Stimulated activated CD4-positive, alpha-beta T cell treated with anti-CD3 and anti-CD28 coated beads, Interleukin-2, amount 100 ng/mL, for 24 hours (primary cell): ENCODE results near the gene PRR12.

Experiments
- DNase-seq, 2 donors: peaks; one replicate each; pipeline ENCODE4 v3.0.0-alpha.2; 2020

The PRR12 gene, protein sequence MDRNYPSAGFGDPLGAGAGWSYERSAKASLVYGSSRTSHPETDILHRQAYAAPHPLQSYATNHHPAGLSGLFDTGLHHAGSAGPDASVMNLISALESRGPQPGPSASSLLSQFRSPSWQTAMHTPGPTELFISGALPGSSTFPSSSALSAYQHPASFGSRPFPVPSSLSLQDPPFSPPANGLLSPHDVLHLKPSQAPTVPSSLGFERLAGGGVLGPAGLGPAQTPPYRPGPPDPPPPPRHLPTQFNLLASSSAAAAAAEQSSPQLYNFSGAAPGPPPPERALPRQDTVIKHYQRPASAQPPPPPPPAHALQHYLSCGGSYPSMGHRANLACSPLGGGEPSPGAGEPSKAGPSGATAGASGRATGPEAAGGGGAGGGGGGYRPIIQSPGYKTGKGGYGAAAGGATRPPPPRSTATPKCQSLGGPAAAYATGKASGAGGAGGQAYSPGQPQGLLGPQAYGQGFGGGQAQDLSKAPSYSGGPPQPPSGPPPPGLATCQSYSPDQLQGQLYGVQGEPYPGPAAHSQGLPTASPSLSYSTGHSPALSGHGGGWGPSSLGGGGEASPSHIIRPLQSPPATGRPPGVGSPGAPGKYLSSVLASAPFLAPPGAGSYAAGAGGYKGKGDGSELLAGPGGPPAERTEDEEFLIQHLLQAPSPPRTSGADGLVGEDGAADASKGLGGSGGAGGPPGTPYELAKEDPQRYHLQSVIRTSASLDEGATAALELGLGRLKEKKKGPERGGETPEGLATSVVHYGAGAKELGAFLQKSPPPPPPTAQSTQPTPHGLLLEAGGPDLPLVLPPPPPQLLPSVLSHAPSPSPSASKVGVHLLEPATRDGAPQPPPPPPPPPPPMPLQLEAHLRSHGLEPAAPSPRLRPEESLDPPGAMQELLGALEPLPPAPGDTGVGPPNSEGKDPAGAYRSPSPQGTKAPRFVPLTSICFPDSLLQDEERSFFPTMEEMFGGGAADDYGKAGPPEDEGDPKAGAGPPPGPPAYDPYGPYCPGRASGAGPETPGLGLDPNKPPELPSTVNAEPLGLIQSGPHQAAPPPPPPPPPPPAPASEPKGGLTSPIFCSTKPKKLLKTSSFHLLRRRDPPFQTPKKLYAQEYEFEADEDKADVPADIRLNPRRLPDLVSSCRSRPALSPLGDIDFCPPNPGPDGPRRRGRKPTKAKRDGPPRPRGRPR (N-terminal part only)

GRCh38 chr19:49590971-49591730 is at the start of gene PRR12:
Gene PRR12, plus strand, starts transcription at chr19:49591182. Its CDS starts 473 bp downstream, at chr19:49591655.
- peak; percentile 70 to 71 for DNase-seq

- DNase-seq = no peak
Measured at GRCh38 chr19:49541914-49542313, 49.1 kb upstream of the PRR12 start.

DNA sequence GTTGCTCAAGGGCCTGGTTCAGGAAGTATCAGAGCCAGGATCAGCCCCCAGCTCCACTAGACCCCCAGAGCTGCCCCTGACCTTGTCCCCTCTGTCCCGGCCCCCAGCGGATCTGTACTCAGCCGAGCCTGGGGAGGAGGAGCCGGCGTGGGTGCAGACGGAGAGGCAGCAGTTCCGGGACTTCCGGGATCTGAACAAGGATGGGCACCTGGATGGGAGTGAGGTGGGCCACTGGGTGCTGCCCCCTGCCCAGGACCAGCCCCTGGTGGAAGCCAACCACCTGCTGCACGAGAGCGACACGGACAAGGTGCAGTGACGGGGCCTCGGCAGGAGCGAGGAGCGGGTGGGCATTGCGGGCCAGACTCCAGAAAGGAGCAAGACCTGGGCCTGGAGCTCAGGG is 48.5 kb upstream of the PRR12 start:
- DNase-seq = no peak

DNA sequence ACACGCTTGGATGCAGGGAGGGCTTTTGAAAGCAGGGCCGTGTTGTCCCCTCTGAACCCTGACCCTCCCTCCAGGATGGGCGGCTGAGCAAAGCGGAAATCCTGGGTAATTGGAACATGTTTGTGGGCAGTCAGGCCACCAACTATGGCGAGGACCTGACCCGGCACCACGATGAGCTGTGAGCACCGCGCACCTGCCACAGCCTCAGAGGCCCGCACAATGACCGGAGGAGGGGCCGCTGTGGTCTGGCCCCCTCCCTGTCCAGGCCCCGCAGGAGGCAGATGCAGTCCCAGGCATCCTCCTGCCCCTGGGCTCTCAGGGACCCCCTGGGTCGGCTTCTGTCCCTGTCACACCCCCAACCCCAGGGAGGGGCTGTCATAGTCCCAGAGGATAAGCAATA is 48.0 kb upstream of the PRR12 start:
- no peak for DNase-seq

- DNase-seq = no peak
Measured at GRCh38 chr19:49544154-49544553, 46.8 kb upstream of the PRR12 start.

GRCh38 chr19:49546825-49547565 is 44.0 kb upstream of the PRR12 start:
- peak in 1 of 2 donors; percentile 70 for DNase-seq

- DNase-seq = no peak
Measured at GRCh38 chr19:49549045-49549444, 41.9 kb upstream of the PRR12 start.

DNA sequence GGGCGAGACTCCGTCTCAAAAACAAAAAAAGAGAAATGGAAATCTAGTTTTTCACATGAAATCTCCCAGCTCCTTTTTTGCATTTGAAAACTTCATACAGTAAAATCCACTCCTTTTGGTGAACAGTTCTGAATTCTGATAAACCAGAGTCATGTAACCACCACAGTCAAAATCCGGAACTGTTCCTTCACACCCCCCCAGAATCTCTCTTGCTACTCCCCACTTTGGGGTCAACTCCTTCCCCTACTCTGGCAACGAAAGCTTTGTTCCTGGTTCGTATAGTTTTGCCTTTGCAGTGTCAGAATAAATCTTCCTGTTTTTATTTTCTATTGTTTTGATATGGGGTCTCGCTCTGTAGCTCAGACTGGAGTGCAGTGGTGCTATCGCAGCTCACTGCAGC is 39.5 kb upstream of the PRR12 start:
- DNase-seq = no peak

GRCh38 chr19:49552749-49553148 is 38.2 kb upstream of the PRR12 start:
- DNase-seq = peak in 1 of 2 donors; percentile 25

DNA sequence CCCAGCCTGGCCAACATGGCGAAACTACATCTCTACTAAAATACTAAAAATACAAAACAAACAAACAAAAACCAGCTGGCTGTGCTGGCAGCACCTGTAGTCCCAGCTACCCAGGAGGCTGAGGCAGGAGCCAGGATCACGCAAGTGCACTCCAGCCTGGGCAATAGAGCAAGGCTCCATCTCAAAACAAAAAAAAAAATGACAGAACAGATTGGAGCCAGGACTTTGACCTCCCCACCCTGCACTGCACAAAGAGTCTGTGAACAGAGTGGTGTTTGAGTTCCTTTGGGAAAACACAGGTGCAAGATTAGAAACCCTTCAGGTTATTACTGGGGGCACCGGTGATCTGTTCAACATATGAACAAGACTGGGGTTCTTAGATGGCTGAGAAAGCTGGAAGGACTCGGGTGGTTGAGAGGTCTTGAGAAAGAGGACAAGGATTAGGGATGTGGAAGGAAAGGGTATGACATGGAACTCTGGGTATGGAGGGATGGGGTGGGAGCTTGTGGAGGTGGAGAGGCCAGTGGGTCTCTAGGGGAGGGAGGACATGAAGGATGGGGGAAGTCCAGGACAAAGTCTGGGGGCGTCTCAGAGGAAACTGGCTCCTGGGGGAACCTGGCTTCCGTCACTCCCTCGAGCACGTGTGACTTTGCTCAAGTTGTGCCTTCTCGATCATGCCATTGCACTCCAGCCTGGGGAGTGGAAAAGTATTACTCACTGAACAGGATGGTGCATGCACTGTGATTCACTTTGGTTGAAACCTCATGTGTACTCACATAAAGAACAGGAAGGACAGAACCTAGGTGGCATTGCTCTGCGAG is 37.3 kb upstream of the PRR12 start:
- peak; percentile 65 to 69 for DNase-seq

- DNase-seq = peak; percentile 41 to 62
Measured at GRCh38 chr19:49554701-49555181, 36.2 kb upstream of the PRR12 start.

DNA sequence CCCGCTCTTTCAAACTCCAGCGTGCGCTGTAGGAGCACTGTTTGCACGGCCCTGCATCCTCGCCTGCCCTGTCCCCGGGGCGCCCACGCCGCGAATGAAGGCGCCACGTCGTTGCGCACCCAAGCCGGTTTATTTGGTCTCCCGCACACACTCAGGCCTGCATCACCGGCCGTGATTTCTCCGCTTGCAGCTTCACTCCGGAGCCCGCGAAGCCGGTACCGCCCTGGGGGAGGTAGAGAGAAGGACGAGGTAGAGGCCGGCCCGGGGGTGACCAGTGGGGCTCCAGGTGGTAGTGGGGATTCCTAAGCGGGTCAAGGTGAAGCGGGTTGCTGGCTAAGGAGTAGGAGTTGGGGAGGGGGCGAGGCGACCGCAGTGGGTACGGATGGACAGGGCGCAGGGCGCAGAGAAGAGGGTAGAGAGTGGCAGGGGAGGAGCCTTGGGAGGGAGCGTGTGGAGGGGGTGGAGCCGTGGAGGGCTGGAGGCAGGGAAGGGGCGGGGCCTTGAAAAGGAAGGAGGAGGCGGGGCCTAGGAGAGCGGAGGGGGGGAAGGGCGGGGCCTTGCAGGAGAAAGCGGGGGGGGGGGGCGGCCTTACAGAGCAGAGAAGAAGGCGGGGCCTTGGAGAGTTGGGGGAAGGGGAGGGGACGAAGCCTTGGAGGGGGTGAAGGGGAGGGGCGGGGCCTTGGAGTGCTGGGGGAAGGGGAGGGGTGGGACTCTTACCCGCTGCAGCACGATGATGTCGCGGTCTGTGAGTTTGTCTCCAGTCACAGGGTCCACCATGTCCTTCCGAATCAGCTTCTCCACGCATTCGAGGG is 35.2 kb upstream of the PRR12 start:
- peak; percentile 78 to 82 for DNase-seq

DNA sequence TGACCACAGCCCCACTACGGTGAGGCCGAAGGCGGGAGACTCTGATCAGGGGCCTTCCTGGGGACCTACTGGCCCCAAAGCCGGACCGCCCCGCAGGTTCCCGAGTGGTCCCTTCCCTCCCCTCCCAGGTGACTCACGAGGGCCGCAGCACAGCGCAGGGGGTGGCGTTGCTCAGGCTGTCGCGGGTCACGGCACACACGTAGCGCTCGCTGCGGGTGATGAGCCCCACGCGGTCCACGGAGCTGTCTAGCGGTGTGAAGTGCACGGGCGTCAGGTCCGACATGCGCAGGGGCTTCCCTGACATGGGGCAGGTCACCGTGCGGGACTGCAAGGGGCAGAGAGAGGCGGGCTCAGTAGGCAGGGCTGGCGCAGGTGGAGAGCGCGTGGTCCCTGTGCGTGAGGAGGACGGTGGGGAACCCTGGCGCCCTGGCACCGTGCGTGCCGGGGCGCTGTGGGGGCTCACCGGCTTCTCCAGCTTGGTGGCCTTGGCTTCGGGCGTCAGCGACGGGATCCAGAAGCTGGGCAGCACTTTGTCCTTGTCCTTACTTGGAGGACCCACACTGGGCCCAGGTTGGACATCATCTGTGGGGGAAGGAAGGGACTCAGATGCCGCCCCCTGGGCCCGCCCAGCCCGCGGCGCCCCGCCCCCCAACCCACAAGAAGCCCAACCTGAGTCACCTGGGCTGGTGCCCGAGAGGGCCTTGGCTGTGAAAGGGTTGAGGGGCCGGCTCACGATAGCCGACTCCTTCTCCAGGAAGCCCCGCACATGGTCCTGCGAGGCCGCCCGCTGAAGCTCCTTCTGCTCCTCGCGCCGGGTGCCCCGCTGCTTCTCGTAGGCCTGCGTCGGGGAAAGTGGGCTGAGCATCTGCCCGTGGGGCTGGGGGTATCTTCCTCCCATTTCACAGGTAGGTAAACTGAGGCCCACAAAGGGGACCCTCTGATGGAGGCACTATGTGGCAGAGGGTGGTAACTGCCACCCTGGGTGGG is 34.3 kb upstream of the PRR12 start:
- peak; percentile 32 to 46 for DNase-seq

- DNase-seq = peak in 1 of 2 donors; percentile 11
Measured at GRCh38 chr19:49557641-49558325, 33.2 kb upstream of the PRR12 start.

- DNase-seq = peak; percentile 47 to 51
Measured at GRCh38 chr19:49558591-49558990, 32.4 kb upstream of the PRR12 start.

DNA sequence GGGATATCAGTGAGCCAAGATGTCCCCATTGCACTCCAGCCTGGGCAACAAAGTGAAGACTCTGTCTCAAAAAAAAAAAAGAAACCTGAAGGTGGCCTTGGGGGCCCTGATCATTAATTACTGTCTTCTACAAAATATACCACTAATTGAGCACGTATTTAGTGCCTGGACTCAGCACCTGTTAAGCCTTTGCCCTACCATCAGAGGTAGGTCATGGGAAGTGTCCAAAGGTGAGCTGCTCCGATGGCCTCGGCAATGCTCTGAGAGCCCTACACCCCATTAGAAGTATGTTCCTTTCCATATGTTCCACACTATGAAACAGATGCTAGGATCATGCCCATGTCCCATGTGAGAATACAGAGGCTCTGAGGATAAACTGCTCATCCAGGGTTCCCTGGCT is 31.5 kb upstream of the PRR12 start:
- no peak for DNase-seq

GRCh38 chr19:49559928-49560327 is 31.1 kb upstream of the PRR12 start:
- peak in 1 of 2 donors; percentile 38 for DNase-seq
